Smooth muscle cell (in vitro differentiated cells): ENCODE measurements around the gene HEBP2. TPM values are rescaled to one million over a fixed set of nuclear protein-coding genes. Genes with fewer than 3 reads are reported as not detected.

Experiments used
- DNase-seq: peaks from one replicate; lab custom pipeline; 2025; ENCODE audit not compliant: unreplicated experiment; lab: John Stamatoyannopoulos, UW
- H2AFZ ChIP-seq: fragments of 200-600 bp; sonication (generic); 2 replicates; pipeline ENCODE4 v1.6.0; 2016; ENCODE audit warnings: antibody characterized with exemption, low read depth, mild to moderate bottlenecking
- H3F3A ChIP-seq: fragments of 200-600 bp; sonication (generic); 2 replicates; pipeline ENCODE4 v1.6.0; 2017; ENCODE audit warnings: antibody characterized with exemption, low read depth
- H3K27ac ChIP-seq: fragments of 200-600 bp; sonication (generic); 2 replicates; pipeline ENCODE4 v1.5.1; 2016; ENCODE audit warnings: low read depth, mild to moderate bottlenecking
- H3K27me3 ChIP-seq: fragments of 200-600 bp; sonication (generic); 2 replicates; pipeline ENCODE4 v1.6.1; 2016; ENCODE audit warnings: low read depth, mild to moderate bottlenecking
- H3K36me3 ChIP-seq: fragments of 200-600 bp; sonication (generic); 2 replicates; pipeline ENCODE4 v1.5.1; 2016; ENCODE audit warnings: low read depth
- H3K4me1 ChIP-seq: fragments of 200-600 bp; sonication (generic); 2 replicates; pipeline ENCODE4 v1.5.1; 2016; ENCODE audit warnings: low read depth
- H3K4me2 ChIP-seq: fragments of 200-600 bp; sonication (generic); 2 replicates; pipeline ENCODE4 v1.6.0; 2016; ENCODE audit warnings: mild to moderate bottlenecking
- H3K4me3 ChIP-seq: fragments of 200-600 bp; sonication (generic); 2 replicates; pipeline ENCODE4 v1.5.1; 2016; ENCODE audit warnings: mild to moderate bottlenecking
- H3K79me2 ChIP-seq: fragments of 200-600 bp; sonication (generic); 2 replicates; pipeline ENCODE4 v1.6.0; 2016; ENCODE audit warnings: low read depth, mild to moderate bottlenecking
- H3K9ac ChIP-seq: fragments of 200-600 bp; sonication (generic); 2 replicates; pipeline ENCODE4 v1.6.0; 2016; ENCODE audit warnings: low read depth
- H3K9me3 ChIP-seq: fragments of 200-600 bp; sonication (generic); replicated peaks from 2 replicates; pipeline ENCODE4 v1.5.1; 2016; ENCODE audit warnings: low read depth
- H4K20me1 ChIP-seq: fragments of 200-600 bp; sonication (generic); 2 replicates; pipeline ENCODE4 v1.6.0; 2016; ENCODE audit warnings: low read depth
- WGBS: methylation state at CpG from one replicate; pipeline ENCODE4 v1.1.7; 2016; ENCODE audit warnings: low lambda C conversion rate; 5-methylcytosine and 5-hydroxymethylcytosine counted together
- microRNA-seq: library from miRNA; unstranded; fragments of <30 nt; microRNA quantifications from one replicate; pipeline ENCODE4, GENCODE V29; 2016; ENCODE audit warnings: borderline number of aligned reads
- polyA plus RNA-seq: library from polyadenylated mRNA; unstranded; fragments of >200 nt; fragmentation: Nextera tagmentation; extraction: Ambion mirVana; gene quantifications from 2 replicates; pipeline ENCODE4 v1.2.1, GENCODE V29; 2016
- small RNA-seq: library from RNA; depleted of rRNA; stranded (forward); fragments of <200 nt; gene quantifications from one replicate; pipeline ENCODE3, GENCODE V24; 2014
- total RNA-seq: library from RNA; depleted of rRNA; stranded (reverse); fragments of >200 nt; gene quantifications from 2 replicates; pipeline ENCODE4 v1.2.3, GENCODE V29; 2014
- TF ChIP-seq, protein P1 (sequence below): fragments of 200-600 bp; sonication (generic); IDR thresholded peaks from 2 replicates; pipeline ENCODE4 v1.5.1; 2017; ENCODE audit warnings: borderline replicate concordance, mild to moderate bottlenecking, antibody characterized with exemption; ENCODE audit not compliant: insufficient read depth, poor library complexity, severe bottlenecking

Gene HEBP2
- total and polyA plus RNA-seq, 2 experiments from 2014 or later = 54.4 to 87.0 TPM

DNA sequence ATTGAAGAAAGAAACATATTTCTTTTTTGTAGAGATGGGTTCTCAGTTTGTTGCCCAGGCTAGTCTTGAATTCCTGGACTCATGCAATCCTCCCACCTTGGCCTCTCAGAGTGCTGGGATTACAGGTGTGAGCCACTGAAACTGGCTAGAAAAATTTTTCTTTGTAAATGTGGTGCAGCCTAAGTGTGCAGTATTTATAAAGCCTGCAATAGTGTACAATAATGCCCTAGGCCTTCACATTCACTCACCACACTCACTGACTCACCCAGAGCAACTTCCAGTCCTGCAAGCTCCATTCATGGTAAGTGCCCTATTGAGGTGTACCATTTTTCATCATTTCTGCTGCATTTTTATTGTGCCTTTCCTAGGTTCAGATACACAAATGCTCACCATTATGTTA is 63.9 kb downstream of the HEBP2 start:
- Histone ChIP-seq H3K27me3 (no peaks in the 10 kb centered on the region), H3K9me3 (no peaks in the 10 kb centered on the region), H3K27ac (no peak overlapping the region), H3K79me2 (no peaks in the 10 kb centered on the region), H3K4me1 (no peaks in the 10 kb centered on the region), H3K9ac (no peak overlapping the region), H3F3A (peaks cover 3% of the 10 kb centered on the region), H3K4me2 (no peak overlapping the region), H3K4me3 (no peak overlapping the region), H4K20me1 (no peaks in the 10 kb centered on the region), H2AFZ (no peak overlapping the region), H3K36me3 (no peaks in the 10 kb centered on the region)
- no peak for DNase-seq
- TF ChIP-seq, protein P1, sequence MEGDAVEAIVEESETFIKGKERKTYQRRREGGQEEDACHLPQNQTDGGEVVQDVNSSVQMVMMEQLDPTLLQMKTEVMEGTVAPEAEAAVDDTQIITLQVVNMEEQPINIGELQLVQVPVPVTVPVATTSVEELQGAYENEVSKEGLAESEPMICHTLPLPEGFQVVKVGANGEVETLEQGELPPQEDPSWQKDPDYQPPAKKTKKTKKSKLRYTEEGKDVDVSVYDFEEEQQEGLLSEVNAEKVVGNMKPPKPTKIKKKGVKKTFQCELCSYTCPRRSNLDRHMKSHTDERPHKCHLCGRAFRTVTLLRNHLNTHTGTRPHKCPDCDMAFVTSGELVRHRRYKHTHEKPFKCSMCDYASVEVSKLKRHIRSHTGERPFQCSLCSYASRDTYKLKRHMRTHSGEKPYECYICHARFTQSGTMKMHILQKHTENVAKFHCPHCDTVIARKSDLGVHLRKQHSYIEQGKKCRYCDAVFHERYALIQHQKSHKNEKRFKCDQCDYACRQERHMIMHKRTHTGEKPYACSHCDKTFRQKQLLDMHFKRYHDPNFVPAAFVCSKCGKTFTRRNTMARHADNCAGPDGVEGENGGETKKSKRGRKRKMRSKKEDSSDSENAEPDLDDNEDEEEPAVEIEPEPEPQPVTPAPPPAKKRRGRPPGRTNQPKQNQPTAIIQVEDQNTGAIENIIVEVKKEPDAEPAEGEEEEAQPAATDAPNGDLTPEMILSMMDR = no peak

DNA sequence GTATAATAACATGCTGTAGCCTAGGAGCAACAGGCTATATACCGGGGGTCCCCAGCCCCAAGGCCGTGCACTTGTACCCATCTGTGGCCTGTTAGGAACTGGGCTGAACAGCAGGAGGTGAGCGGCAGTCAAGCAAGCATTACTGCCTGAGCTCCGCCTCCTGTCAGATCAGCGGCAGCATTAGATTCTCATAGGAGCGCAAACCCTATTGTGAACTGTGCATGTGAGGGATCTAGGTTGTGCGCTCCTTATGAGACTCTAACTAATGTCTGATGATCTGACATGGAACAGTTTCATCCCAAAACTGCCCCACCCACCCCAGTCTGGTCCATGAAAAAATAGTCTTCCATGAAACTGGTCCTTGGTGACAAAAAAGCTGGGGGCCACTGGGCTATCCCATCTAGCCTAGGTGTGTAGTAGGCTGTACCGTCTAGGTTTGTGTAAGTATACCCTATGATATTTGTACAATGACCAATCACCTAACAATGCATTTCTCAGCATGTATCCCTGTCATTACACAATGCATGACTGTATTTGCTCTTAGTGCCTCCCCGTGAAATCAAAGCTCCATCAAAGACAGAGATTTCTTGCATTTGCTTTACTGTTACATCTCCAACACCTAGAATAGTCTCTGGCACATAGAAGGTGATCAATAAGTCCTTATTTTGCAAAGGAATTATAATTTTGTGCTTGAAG is 64.4 kb downstream of the HEBP2 start:
- Histone ChIP-seq H3K4me2 (no peak overlapping the region), H3K27ac (no peak overlapping the region), H3K4me1 (no peaks in the 10 kb centered on the region), H2AFZ (no peak overlapping the region), H3K4me3 (no peak overlapping the region), H3F3A (peaks cover 3% of the 10 kb centered on the region), H3K27me3 (no peaks in the 10 kb centered on the region), H3K9me3 (no peaks in the 10 kb centered on the region), H3K79me2 (no peaks in the 10 kb centered on the region), H3K9ac (no peak overlapping the region), H3K36me3 (no peaks in the 10 kb centered on the region), H4K20me1 (no peaks in the 10 kb centered on the region)
- WGBS = 92% methylated on average over 9 of the region's 9 CpGs
- no peak for DNase-seq
- TF ChIP-seq, protein P1 = no peak

Small RNA genes lying within 50 kb of the gene (microRNA-seq; reads per million reads assigned to microRNA genes)
- 4.7 reads per million for gene MIR3145

Small RNA genes lying within 50 kb of the gene (small RNA-seq; reads per million reads assigned to genes)
- gene AL031003.1 (not detected), gene AL391669.1 (not detected), gene MIR3145 (0.11 reads per million)

Other genes starting within 250 kb of the HEBP2 start
- 1.6 and 2.2 TPM in 2 replicates for gene ARFGEF3, start 242.3 kb upstream of the HEBP2 start, total RNA-seq
- 0.06 and 0.71 TPM in 2 replicates for gene ARFGEF3, start 242.3 kb upstream of the HEBP2 start, polyA plus RNA-seq
- gene PBOV1, start 185.7 kb upstream of the HEBP2 start, total RNA-seq = not detected in 2 replicates
- not detected in 2 replicates for gene PBOV1, start 185.7 kb upstream of the HEBP2 start, polyA plus RNA-seq
- not detected in 2 replicates for gene SMIM28, start 26.3 kb upstream of the HEBP2 start, total RNA-seq
- not detected in 2 replicates for gene SMIM28, start 26.3 kb upstream of the HEBP2 start, polyA plus RNA-seq
- gene NHSL1, start 95.3 kb downstream of the HEBP2 start, total RNA-seq = 6.6 and 9.0 TPM in 2 replicates
- 7.2 and 13.3 TPM in 2 replicates for gene NHSL1, start 95.3 kb downstream of the HEBP2 start, polyA plus RNA-seq